HL-60 (cell line): ENCODE results near the gene USP10.

Experiments
- DNase-seq, 2 experiments: peaks; one replicate each; pipeline ENCODE4 v3.0.0-alpha.2; 2010 to 2020; ENCODE audit warnings: low read depth in 1 of 2, low spot score in 1 of 2
- H3K27ac ChIP-seq: fragments of 250-450 bp; sonication (Bioruptor Pico); replicated peaks from 2 replicates; pipeline ENCODE4 v1.5.1; 2020; ENCODE audit warnings: mild to moderate bottlenecking, moderate library complexity
- H3K27me3 ChIP-seq: fragments of 250-450 bp; sonication (Bioruptor Pico); 2 replicates; pipeline ENCODE4 v1.5.1; 2021; ENCODE audit warnings: mild to moderate bottlenecking, moderate library complexity; ENCODE audit not compliant: insufficient read depth, poor library complexity, severe bottlenecking
- H3K4me3 ChIP-seq: replicated peaks from 2 replicates; pipeline ENCODE4 v1.5.1; 2011; ENCODE audit warnings: mild to moderate bottlenecking, control low read depth, low read length; ENCODE audit not compliant: insufficient read depth
- CTCF ChIP-seq: IDR thresholded peaks from one replicate; pipeline ENCODE4 v1.5.1; 2011; ENCODE audit warnings: low read length, control low read depth, inconsistent platforms; ENCODE audit not compliant: insufficient read depth
- GABPA ChIP-seq: IDR thresholded peaks from 2 replicates; pipeline ENCODE4 v1.6.1; 2012; ENCODE audit warnings: low read depth
- POLR2AphosphoS5 ChIP-seq: IDR thresholded peaks from 2 replicates; pipeline ENCODE4 v1.6.1; 2012; ENCODE audit warnings: low read depth
- SPI1 ChIP-seq: IDR thresholded peaks from 2 replicates; pipeline ENCODE4 v1.6.1; 2012; ENCODE audit warnings: low read depth, mild to moderate bottlenecking, borderline replicate concordance
- TF ChIP-seq, protein P1 (sequence below): IDR thresholded peaks from 2 replicates; pipeline ENCODE4 v1.6.1; 2012; ENCODE audit warnings: low read depth; ENCODE audit not compliant: insufficient replicate concordance

The USP10 gene

DNA sequence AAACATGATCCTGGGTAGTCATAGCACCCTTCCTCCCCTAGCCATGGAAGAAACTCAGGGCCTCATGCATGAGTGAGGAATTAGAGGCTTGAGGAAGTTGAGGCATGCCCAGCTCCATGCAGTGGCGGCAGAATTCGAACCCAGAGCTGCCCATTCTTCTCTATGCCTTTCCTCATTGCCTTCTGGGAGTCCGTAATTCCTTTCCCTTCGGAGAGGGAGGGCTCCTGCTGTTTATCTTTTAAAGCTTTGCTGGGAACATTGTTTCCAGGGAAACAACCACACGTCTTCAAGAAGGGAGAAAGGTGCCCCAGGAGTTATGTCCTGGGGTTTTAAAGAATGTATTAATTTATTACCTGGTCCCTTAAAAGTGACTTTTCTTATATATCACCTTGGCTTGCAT lies 128.5 kb downstream of the USP10 start:
- H3K27ac ChIP-seq, result no peak overlapping the region
- DNase-seq, result no peak
- no peak overlapping the region for H3K4me3 ChIP-seq
- H3K27me3 ChIP-seq, result no peaks in the 10 kb centered on the region
- TF ChIP-seq, protein P1, sequence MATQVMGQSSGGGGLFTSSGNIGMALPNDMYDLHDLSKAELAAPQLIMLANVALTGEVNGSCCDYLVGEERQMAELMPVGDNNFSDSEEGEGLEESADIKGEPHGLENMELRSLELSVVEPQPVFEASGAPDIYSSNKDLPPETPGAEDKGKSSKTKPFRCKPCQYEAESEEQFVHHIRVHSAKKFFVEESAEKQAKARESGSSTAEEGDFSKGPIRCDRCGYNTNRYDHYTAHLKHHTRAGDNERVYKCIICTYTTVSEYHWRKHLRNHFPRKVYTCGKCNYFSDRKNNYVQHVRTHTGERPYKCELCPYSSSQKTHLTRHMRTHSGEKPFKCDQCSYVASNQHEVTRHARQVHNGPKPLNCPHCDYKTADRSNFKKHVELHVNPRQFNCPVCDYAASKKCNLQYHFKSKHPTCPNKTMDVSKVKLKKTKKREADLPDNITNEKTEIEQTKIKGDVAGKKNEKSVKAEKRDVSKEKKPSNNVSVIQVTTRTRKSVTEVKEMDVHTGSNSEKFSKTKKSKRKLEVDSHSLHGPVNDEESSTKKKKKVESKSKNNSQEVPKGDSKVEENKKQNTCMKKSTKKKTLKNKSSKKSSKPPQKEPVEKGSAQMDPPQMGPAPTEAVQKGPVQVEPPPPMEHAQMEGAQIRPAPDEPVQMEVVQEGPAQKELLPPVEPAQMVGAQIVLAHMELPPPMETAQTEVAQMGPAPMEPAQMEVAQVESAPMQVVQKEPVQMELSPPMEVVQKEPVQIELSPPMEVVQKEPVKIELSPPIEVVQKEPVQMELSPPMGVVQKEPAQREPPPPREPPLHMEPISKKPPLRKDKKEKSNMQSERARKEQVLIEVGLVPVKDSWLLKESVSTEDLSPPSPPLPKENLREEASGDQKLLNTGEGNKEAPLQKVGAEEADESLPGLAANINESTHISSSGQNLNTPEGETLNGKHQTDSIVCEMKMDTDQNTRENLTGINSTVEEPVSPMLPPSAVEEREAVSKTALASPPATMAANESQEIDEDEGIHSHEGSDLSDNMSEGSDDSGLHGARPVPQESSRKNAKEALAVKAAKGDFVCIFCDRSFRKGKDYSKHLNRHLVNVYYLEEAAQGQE, result no peak
- TF ChIP-seq CTCF, result no peak
- no peak for TF ChIP-seq GABPA
- no peak for TF ChIP-seq SPI1
- no peak for TF ChIP-seq POLR2AphosphoS5
